Measurements from ENCODE around the gene TGFA. TPM values are rescaled to one million over a fixed set of nuclear protein-coding genes. Genes with fewer than 3 reads are reported as not detected.
"Not testable (repeated sequence)": the region's sequence is repeated elsewhere in the genome, so short reads cannot be mapped to it uniquely, and the experiment has no call there.

TGFA gene
- total RNA-seq, 1 donor, result not detected

- Histone ChIP-seq H3K36me3 (ENCODE audit: insufficient read depth, low read length) (no peaks in the 10 kb centered on the region), H4K20me1 (ENCODE audit: insufficient read depth, low read length) (no peaks in the 10 kb centered on the region), H2AFZ (ENCODE audit: low read length) (no peak overlapping the region), H3K4me3 (ENCODE audit: insufficient read depth, low read length) (no peak overlapping the region), H3K4me2 (ENCODE audit: insufficient read depth, low read length) (no peak overlapping the region), H3K27ac (ENCODE audit: low read depth, low read length) (no peak overlapping the region), H3K4me1 (ENCODE audit: insufficient read depth, low read length) (no peaks in the 10 kb centered on the region), H3K27me3 (ENCODE audit: insufficient read depth, low read length) (peaks cover 6% of the 10 kb centered on the region), H3K79me2 (ENCODE audit: insufficient read depth, low read length) (no peaks in the 10 kb centered on the region), H3K9me3 (ENCODE audit: low read depth, low read length) (no peaks in the 10 kb centered on the region)
- TF ChIP-seq CTCF (IDR thresholded peaks at IDR 0.05; ENCODE audit: extremely low read depth, low read depth, low read length), result no peak
- no peak for DNase-seq (ENCODE audit: insufficient read length, low spot score, missing footprints)
Observed at GRCh38 chr2:70469435-70469834, 84.2 kb downstream of the TGFA start.

- peaks cover 6% of the 10 kb centered on the region for H3K27me3 ChIP-seq (ENCODE audit: insufficient read depth, low read length)
- H3K4me3 ChIP-seq (ENCODE audit: insufficient read depth, low read length), result no peak overlapping the region
- no peaks in the 10 kb centered on the region for H3K4me1 ChIP-seq (ENCODE audit: insufficient read depth, low read length)
- H3K27ac ChIP-seq (ENCODE audit: low read depth, low read length), result no peak overlapping the region
- H4K20me1 ChIP-seq (ENCODE audit: insufficient read depth, low read length), result no peaks in the 10 kb centered on the region
- H3K9me3 ChIP-seq (ENCODE audit: low read depth, low read length), result no peaks in the 10 kb centered on the region
- H3K36me3 ChIP-seq (ENCODE audit: insufficient read depth, low read length), result no peaks in the 10 kb centered on the region
- H3K4me2 ChIP-seq (ENCODE audit: insufficient read depth, low read length), result no peak overlapping the region
- no peak overlapping the region for H2AFZ ChIP-seq (ENCODE audit: low read length)
- DNase-seq (ENCODE audit: insufficient read length, low spot score, missing footprints), result no peak
- no peak for TF ChIP-seq CTCF (IDR thresholded peaks at IDR 0.05; ENCODE audit: extremely low read depth, low read depth, low read length)
- H3K79me2 ChIP-seq (ENCODE audit: insufficient read depth, low read length), result no peaks in the 10 kb centered on the region
Observed at GRCh38 chr2:70468878-70469277, 84.7 kb downstream of the TGFA start.

- no peak for DNase-seq (ENCODE audit: insufficient read length, low spot score, missing footprints)
- no peak overlapping the region for H3K4me2 ChIP-seq (ENCODE audit: insufficient read depth, low read length)
- peaks cover 6% of the 10 kb centered on the region for H3K27me3 ChIP-seq (ENCODE audit: insufficient read depth, low read length)
- TF ChIP-seq CTCF (IDR thresholded peaks at IDR 0.05; ENCODE audit: extremely low read depth, low read depth, low read length), result no peak
- H2AFZ ChIP-seq (ENCODE audit: low read length), result no peak overlapping the region
- H3K79me2 ChIP-seq (ENCODE audit: insufficient read depth, low read length), result no peaks in the 10 kb centered on the region
- H3K9me3 ChIP-seq (ENCODE audit: low read depth, low read length), result no peaks in the 10 kb centered on the region
- no peaks in the 10 kb centered on the region for H3K36me3 ChIP-seq (ENCODE audit: insufficient read depth, low read length)
- H4K20me1 ChIP-seq (ENCODE audit: insufficient read depth, low read length), result no peaks in the 10 kb centered on the region
- H3K27ac ChIP-seq (ENCODE audit: low read depth, low read length), result no peak overlapping the region
- no peak overlapping the region for H3K4me3 ChIP-seq (ENCODE audit: insufficient read depth, low read length)
- H3K4me1 ChIP-seq (ENCODE audit: insufficient read depth, low read length), result no peaks in the 10 kb centered on the region
Observed at GRCh38 chr2:70467831-70468779, 85.5 kb downstream of the TGFA start.

GRCh38 chr2:70467237-70467636, 86.4 kb downstream of the TGFA start:
- H4K20me1 ChIP-seq (ENCODE audit: insufficient read depth, low read length), result no peaks in the 10 kb centered on the region
- no peak overlapping the region for H2AFZ ChIP-seq (ENCODE audit: low read length)
- peaks cover 10% of the 10 kb centered on the region for H3K27me3 ChIP-seq (ENCODE audit: insufficient read depth, low read length)
- no peak overlapping the region for H3K4me3 ChIP-seq (ENCODE audit: insufficient read depth, low read length)
- TF ChIP-seq CTCF (IDR thresholded peaks at IDR 0.05; ENCODE audit: extremely low read depth, low read depth, low read length), result no peak
- H3K36me3 ChIP-seq (ENCODE audit: insufficient read depth, low read length), result no peaks in the 10 kb centered on the region
- no peaks in the 10 kb centered on the region for H3K79me2 ChIP-seq (ENCODE audit: insufficient read depth, low read length)
- DNase-seq (ENCODE audit: insufficient read length, low spot score, missing footprints), result no peak
- H3K4me2 ChIP-seq (ENCODE audit: insufficient read depth, low read length), result no peak overlapping the region
- H3K4me1 ChIP-seq (ENCODE audit: insufficient read depth, low read length), result no peaks in the 10 kb centered on the region
- H3K27ac ChIP-seq (ENCODE audit: low read depth, low read length), result no peak overlapping the region
- H3K9me3 ChIP-seq (ENCODE audit: low read depth, low read length), result no peaks in the 10 kb centered on the region

GRCh38 chr2:70466647-70467046, 87.0 kb downstream of the TGFA start:
- H3K27ac ChIP-seq (ENCODE audit: low read depth, low read length); H3K4me2 ChIP-seq (ENCODE audit: insufficient read depth, low read length); H3K36me3 ChIP-seq (ENCODE audit: insufficient read depth, low read length); H3K9me3 ChIP-seq (ENCODE audit: low read depth, low read length); H3K4me3 ChIP-seq (ENCODE audit: insufficient read depth, low read length); H3K27me3 ChIP-seq (ENCODE audit: insufficient read depth, low read length); H3K79me2 ChIP-seq (ENCODE audit: insufficient read depth, low read length); H4K20me1 ChIP-seq (ENCODE audit: insufficient read depth, low read length); DNase-seq (ENCODE audit: insufficient read length, low spot score, missing footprints); H3K4me1 ChIP-seq (ENCODE audit: insufficient read depth, low read length); H2AFZ ChIP-seq (ENCODE audit: low read length): not testable (repeated sequence)
